Activated T-cell treated with anti-CD3 and anti-CD28 coated beads, Interleukin-2, amount 50 U/mL, for 4 hours (primary cell): ENCODE measurements around the gene NHEJ1. TPM values are rescaled to one million over a fixed set of nuclear protein-coding genes. Genes with fewer than 3 reads are reported as not detected.
"Not testable (repeated sequence)": the region's sequence is repeated elsewhere in the genome, so short reads cannot be mapped to it uniquely, and the experiment has no call there.

Experiments used
- ATAC-seq, 2 donors: fragments of 200-7000 bp; cut with Tn5 transposase; one replicate each; pipeline ENCODE4 v1.10.0; 2021
- DNase-seq: peaks from one replicate; pipeline ENCODE4 v3.0.0-alpha.2; 2020
- H3K27me3 Mint-ChIP-seq: one replicate; pipeline ENCODE4 v1.8.0; 2021; ENCODE audit warnings: low read depth, mixed read lengths
- H3K36me3 Mint-ChIP-seq: one replicate; pipeline ENCODE4 v1.8.0; 2022; ENCODE audit warnings: mixed read lengths; ENCODE audit not compliant: insufficient read depth
- H3K4me1 Mint-ChIP-seq: one replicate; pipeline ENCODE4 v1.8.0; 2021; ENCODE audit warnings: low read depth, mixed read lengths
- H3K4me3 Mint-ChIP-seq: one replicate; pipeline ENCODE4 v1.8.0; 2021; ENCODE audit warnings: mild to moderate bottlenecking, moderate library complexity, mixed read lengths
- H3K9me3 Mint-ChIP-seq: one replicate; pipeline ENCODE4 v1.8.0; 2021; ENCODE audit warnings: mixed read lengths
- total RNA-seq, 3 donors: library from RNA; stranded (reverse); gene quantifications; one replicate each; pipeline ENCODE4 v1.2.1, GENCODE V29; 2021

NHEJ1 gene, protein sequence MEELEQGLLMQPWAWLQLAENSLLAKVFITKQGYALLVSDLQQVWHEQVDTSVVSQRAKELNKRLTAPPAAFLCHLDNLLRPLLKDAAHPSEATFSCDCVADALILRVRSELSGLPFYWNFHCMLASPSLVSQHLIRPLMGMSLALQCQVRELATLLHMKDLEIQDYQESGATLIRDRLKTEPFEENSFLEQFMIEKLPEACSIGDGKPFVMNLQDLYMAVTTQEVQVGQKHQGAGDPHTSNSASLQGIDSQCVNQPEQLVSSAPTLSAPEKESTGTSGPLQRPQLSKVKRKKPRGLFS
- 10 to 100 TPM; 26.5 to 33.3 (median 30.1) TPM for total RNA-seq

DNA sequence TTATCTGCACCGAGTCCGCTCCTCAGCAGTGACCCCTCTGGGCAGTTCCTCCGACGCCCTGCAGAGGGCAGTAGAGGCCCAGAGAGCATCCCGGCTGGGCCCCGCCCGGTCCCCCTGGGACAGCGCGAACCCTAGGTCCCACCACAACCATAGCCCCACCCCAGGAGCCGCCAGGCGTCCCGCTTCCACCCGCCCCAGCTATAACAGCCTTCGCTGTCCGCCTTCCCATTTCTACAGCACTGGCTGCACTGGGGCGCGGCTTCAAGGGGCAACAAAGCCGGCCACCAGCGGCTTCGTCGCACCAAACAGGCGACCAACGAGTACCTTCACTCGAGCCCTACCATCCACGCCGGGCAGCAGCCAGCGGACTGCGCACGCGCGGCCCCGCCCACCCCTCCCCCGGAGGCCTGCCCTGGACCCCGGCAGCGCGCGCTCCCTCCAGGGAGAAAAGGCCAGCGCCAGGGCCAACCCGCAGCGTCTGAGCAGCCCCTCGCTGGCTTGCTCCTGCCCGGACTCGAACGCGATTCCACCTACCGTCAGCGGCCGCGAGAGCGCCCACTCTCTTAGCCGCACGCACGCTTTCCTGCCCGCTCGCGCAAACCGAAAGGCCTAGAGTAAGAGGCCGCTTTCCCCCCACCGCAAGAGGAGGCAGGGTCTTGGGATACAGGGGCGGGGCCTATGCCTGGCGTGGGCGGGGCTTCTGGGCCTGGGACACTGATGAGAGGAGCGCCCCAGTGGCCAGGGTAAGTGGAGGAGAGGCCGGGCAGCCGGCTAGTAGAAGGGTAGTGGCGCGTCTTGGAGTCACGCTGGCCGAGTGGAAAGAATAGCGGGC lies at the start of gene NHEJ1:
NHEJ1 (minus strand) TSS at position 630 of the 832 bp plus-strand sequence. CDS start 2,453 bp downstream, outside the sequence.
- Mint-ChIP-seq H3K27me3 (no peaks in the 10 kb centered on the region), H3K36me3 (peaks cover 18% of the 10 kb centered on the region), H3K9me3 (no peaks in the 10 kb centered on the region), H3K4me1 (peaks cover 18% of the 10 kb centered on the region), H3K4me3 (peak within 1 kb of the TSS; percentile 87)
- ATAC-seq (peak; percentile 88 to 89), DNase-seq (peak; percentile 94)

DNA sequence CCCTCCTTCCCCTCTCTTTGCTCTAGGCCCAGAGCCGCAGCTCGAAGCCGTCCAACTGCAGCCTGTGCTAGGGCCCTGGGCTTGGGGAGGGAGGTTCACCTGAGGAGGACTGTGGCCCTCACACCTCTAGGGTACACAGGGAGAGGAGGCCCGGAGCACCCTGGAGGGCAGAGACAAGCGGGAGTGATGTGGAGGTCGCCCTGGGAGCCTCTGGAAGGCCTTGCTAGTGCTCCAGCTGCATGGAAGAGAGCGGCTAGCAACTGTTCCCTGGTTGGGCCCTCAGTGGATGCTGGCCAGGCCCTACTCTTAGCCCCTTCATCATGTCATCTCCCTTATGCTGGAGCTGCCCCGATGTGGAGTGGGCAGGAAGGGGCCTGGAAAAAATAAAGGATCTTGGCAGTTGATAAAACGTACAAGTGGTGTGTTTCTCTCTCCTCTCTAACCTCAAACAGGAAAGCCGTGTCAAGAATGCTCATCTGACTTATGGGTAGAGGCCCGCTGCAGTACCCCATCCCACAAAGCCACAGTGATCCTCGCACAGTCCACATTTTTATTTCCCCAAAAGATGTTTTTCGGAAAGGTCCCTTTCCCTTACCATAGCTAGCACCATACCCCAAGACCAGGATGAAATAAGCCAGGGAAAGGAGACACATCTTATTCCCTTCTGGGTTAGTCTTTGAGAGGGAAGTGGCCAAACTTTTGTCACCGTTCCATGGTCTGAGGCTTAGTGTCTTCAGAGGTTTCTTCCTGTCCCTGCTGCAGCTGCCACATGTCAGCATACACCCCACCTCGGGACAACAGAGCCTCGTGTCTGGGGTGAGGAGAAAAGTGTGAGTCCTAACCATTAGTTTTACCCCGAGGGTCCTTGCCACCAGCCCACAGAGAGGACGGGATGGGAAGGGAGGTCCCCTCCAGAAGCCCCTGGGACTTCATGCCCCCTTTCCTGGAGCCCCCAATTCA lies 48.9 kb upstream of the NHEJ1 start:
- peaks cover 13% of the 10 kb centered on the region for H3K36me3 Mint-ChIP-seq
- H3K4me1 Mint-ChIP-seq = peaks cover 32% of the 10 kb centered on the region
- no peak for DNase-seq
- ATAC-seq = no peak
- no peak overlapping the region for H3K4me3 Mint-ChIP-seq
- H3K27me3 Mint-ChIP-seq = no peaks in the 10 kb centered on the region
- H3K9me3 Mint-ChIP-seq = no peaks in the 10 kb centered on the region

DNA sequence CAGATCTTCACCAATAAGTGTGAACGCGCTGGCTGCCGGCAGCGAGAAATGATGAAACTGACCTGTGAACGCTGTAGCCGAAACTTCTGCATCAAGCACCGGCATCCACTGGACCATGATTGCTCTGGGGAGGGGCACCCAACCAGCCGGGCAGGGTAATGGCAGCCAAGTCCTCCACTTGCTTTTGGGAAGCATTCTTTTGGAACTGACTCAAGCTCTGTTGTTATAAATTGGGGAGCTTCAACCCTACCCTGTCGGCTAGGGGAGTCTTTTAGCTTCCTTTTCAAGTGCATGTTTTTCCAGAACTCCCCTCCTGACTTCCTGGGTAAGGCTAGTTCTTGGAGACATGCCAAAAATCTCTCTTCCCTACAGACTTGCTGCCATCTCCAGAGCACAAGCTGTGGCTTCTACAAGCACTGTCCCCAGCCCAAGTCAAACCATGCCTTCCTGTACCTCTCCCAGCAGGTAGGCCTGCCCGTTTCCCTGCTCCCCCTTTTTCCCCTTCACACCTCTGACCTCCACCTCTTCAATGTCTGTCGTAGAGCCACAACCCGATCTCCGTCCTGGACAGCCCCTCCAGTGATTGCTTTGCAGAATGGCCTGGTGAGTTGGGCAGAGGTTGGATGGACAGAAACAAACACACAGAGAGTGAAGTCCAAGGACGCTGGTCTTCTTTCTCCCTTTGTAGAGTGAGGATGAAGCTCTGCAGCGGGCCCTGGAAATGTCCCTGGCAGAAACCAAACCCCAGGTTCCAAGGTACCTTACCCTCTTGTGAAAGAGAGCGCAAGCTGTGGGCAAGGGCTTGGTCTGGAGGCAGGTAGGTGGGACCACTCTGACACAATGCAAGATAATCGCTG lies 47.5 kb upstream of the NHEJ1 start:
- Mint-ChIP-seq H3K4me1 (peaks cover 32% of the 10 kb centered on the region), H3K36me3 (peaks cover 7% of the 10 kb centered on the region), H3K9me3 (no peaks in the 10 kb centered on the region), H3K4me3 (peak overlapping the region; percentile 84), H3K27me3 (no peaks in the 10 kb centered on the region)
- ATAC-seq (no peak), DNase-seq (no peak)

DNA sequence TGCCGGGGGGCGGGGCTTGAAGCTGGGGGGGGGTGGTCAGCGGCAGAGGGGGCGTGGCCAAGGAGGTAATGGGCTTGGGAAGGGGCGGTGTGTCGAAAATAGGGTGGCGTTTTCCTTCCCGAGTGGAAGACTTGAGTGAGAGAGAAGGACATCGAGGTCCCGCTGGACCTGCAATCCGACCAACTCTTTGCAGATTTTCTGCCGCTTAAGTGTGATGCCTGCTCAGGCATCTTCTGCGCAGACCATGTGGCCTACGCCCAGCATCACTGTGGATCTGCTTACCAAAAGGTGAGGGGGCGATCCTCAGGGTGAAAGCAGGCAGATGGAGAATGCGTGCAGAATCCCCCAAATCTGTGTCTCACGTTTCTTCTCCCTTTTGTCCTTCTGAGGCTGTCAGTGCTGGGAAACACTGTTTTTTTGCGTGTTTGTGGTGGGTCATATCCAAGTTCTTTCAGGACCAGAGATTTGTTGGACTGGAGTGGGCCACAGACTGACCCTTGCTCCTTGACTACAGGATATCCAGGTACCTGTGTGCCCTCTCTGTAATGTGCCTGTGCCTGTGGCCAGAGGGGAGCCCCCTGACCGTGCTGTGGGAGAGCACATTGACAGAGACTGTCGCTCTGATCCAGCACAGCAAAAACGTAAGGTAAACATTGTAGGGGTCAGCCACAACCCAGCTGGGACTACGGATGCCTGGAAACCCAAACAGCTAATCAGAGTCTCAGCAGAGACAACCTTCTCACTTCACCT lies 46.7 kb upstream of the NHEJ1 start:
- peak overlapping the region; percentile 84 for H3K4me3 Mint-ChIP-seq
- peaks cover 32% of the 10 kb centered on the region for H3K4me1 Mint-ChIP-seq
- H3K9me3 Mint-ChIP-seq = no peaks in the 10 kb centered on the region
- DNase-seq = no peak
- peaks cover 7% of the 10 kb centered on the region for H3K36me3 Mint-ChIP-seq
- no peaks in the 10 kb centered on the region for H3K27me3 Mint-ChIP-seq
- ATAC-seq = peak in 1 of 2 donors; percentile 1

DNA sequence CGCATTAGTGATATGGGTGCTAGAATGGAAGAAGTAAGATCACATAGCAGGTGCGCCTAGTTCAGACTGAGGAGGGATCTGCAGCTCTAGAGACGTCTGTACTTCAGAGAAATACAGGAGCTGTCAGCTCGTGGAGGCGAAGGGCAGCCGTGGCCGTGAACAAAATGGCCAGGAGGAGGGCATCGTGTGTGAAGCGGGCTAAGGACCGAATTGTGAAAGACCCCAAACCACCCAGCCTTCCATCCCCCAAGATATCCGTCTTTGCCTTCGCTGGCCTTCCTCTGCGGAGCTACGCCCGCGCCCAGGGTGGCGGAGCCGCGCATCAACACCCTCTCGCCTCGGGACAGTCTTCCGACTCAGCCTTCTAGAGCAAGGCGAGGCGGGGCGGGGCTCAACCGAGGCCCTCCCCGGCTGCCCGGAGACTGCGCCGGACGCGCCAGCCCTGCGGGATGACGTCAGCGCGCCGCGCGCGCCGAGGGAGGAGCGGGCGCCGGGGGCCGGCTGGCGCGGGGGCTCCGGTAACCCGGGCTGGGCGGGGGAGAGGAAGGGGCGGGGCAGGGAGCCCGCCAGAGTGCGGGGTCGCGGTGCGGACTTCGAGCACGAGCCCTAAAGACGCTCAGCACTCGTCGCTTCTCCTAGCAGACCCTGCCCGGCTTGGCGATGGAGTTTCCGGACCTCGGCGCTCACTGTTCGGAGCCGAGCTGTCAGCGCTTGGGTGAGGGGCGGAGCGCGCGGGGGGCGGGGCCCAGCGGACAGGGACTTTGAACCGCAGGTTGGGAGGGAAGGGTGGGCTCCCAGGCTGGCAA lies 45.9 kb upstream of the NHEJ1 start, which contains the start of gene ZFAND2B:
ZFAND2B (plus strand) TSS at position 455 of the 806 bp plus-strand sequence; CDS start at position 661, 206 bp downstream.
- peak; percentile 94 for DNase-seq
- H3K27me3 Mint-ChIP-seq = no peaks in the 10 kb centered on the region
- no peaks in the 10 kb centered on the region for H3K9me3 Mint-ChIP-seq
- ATAC-seq = peak; percentile 97 to 98
- peak within 1 kb of the TSS; percentile 84 for H3K4me3 Mint-ChIP-seq
- peaks cover 4% of the 10 kb centered on the region for H3K36me3 Mint-ChIP-seq
- H3K4me1 Mint-ChIP-seq = peaks cover 32% of the 10 kb centered on the region

DNA sequence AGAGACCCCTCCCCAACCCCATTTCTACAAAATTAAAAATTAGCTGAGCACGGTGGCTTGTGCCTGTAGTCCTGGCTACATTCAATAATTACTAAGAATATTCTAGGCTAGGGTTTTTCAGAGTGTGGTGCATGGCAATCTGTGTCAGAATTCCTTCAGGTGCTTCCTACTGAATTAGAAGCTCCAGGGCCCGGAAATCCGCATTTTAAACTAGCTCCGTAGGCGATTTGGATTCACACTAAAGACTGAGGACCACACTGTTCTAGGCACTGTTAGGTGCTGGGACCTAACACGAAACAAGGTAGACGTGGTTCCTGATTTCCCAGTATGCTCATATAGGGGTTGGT lies 45.3 kb upstream of the NHEJ1 start:
- Mint-ChIP-seq H3K9me3 (no peaks in the 10 kb centered on the region), H3K4me1 (peaks cover 26% of the 10 kb centered on the region), H3K27me3 (no peaks in the 10 kb centered on the region), H3K4me3 (peak overlapping the region; percentile 84), H3K36me3 (peaks cover 3% of the 10 kb centered on the region)
- ATAC-seq (no peak), DNase-seq (no peak)

DNA sequence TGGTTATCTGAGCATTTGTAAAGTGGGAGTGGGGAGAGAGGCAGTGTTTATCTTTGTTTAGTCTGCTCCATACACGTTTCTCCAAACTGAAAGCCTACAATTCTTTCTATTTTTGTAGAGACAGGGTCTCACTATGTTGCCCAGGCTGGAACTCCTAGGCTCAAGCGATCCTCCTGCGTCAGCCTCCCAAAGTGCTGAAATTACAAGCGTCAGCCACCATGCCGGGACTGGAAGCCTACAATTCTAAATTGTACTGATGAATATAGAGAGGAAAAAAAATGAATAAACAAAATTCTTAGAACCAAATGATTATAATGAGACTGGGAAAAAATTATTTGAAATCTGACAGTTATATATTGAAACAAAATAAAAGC lies 44.5 kb upstream of the NHEJ1 start:
- DNase-seq = no peak
- Mint-ChIP-seq H3K9me3 (no peaks in the 10 kb centered on the region), H3K27me3 (no peaks in the 10 kb centered on the region), H3K4me3 (peak overlapping the region; percentile 29), H3K36me3 (peaks cover 3% of the 10 kb centered on the region), H3K4me1 (peaks cover 30% of the 10 kb centered on the region)
- ATAC-seq = no peak

DNA sequence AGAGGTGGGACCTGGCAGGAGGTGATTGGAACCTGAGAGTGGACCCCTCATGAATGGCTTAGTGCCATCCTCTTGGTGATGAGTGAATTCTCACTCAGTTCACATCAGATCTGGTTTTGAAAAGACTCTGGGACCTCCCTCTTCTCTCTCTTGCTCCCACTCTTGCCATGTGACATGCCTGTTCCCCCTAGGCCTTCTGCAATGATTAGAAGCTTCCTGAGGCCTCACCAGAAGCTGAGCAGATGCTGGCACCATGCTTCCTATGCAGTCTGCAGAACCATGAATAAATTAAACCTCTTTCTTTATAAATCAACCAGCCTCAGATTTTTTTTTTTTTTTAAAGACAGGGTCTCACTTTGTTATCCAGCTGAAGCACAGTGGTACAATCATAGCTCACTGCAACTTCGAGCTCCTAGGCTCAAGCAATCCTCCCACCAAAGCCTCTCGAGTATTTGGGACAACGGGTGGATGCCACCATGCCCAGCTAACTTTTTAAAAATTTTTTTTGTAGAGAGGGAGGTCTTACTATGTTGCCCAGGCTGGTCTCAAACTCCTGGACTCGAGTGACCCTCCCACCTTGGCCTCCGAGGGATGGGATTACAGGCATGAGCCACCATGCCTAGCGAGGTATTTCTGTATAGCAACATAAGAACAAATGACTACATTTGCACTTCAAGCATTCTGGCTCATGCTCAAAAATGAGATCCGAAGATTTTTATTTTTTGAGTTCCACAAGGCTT lies 44.0 kb upstream of the NHEJ1 start:
- no peak for DNase-seq
- H3K4me1 Mint-ChIP-seq = peaks cover 30% of the 10 kb centered on the region
- H3K9me3 Mint-ChIP-seq = no peaks in the 10 kb centered on the region
- no peaks in the 10 kb centered on the region for H3K27me3 Mint-ChIP-seq
- H3K36me3 Mint-ChIP-seq = peaks cover 3% of the 10 kb centered on the region
- H3K4me3 Mint-ChIP-seq = no peak overlapping the region
- no peak for ATAC-seq

DNA sequence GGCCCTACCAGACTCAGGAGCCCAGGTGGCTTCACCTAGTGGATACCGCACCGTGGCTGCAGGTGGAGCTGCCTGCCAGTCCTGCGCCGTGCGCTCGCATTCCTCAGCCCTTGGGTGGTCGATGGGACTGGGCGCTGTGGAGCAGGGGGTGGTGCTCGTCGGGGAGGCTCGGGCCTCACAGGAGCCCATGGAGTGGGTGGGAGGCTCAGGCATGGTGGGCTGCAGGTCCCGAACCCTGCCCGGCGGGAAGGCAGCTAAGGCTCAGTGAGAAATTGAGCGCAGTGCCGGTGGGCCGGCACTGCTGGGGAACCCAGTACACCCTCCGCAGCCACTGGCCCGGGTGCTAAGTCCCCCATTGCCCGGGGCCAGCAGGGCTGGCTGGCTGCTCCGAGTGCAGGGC lies 40.7 kb upstream of the NHEJ1 start:
- not testable (repeated sequence) for H3K4me3 Mint-ChIP-seq, H3K9me3 Mint-ChIP-seq, DNase-seq, ATAC-seq, H3K36me3 Mint-ChIP-seq, H3K27me3 Mint-ChIP-seq
- H3K4me1 Mint-ChIP-seq = peaks cover 15% of the 10 kb centered on the region

DNA sequence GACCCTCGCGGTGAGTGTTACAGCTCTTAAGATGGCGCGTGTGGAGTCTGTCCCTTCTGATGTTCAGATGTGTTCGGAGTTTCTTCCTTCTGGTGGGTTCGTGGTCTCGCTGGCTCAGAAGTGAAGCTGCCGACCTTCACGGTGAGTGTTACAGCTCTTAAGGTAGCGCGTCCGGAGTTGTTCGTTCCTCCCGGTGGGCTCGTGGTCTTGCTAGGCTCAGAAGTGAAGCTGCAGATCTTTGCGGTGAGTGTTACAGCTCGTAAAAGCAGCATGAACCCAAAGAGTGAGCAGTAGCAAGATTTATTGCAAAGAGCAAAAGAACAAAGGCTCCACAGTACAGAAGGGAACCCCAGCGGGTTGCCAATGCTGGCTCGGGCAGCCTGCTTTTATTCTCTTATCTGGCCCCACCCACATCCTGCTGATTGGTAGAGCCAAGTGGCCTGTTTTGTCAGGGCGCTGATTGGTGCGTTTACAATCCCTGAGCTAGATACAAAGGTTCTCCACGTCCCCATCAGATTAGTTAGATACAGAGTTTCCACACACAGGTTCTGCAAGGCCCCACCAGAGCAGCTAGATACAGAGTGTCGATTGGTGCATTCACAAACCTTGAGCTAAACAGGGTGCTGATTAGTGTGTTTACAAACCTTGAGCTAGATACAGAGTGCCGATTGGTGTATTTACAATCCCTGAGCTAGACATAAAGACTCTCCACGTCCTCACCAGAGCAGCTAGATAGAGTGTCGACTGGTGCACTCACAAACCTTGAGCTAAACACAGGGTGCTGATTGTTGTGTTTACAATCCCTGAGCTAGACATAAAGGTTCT lies 40.1 kb upstream of the NHEJ1 start:
- peak in 1 of 2 donors; percentile 18 for ATAC-seq
- Mint-ChIP-seq H3K4me1 (peaks cover 12% of the 10 kb centered on the region), H3K4me3 (peak overlapping the region; percentile 73)
- H3K27me3 Mint-ChIP-seq, DNase-seq, H3K36me3 Mint-ChIP-seq, H3K9me3 Mint-ChIP-seq: not testable (repeated sequence)

DNA sequence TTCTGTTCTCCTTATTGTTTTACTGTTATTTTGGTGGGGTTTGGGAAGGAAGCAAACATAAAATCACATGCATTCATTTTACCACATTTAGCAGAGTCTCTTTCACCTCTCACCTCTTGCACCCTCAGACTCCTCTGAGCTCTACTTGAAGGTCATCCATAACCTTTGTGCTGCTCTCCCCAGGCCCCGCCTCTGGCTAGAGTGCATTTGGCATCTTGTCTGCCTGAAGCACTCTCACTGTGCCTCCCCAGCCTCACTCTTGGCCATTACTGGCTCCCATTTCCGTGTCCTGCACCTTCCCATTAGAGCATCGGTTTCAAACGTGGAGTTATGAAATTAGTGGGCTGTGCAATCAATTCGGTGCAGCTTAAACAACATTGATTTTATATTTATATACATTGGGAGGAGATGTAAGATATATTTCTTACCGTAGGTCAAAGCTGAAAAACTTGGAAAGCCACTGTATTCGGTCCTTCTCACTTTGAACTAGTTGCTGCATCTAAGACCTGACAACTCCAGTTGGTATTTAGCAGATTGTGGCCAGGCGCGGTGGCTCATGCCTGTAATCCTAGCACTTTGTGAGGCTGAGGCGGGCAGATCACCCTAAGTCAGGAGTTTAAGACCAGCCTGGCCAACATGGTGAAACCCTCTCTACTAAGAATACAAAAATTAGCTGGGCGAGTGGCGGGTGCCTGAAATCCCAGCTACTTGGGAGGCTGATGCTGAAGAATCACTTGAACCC lies 39.0 kb upstream of the NHEJ1 start:
- no peak for DNase-seq
- Mint-ChIP-seq H3K4me3 (no peak overlapping the region), H3K9me3 (no peaks in the 10 kb centered on the region), H3K27me3 (no peaks in the 10 kb centered on the region), H3K4me1 (peaks cover 12% of the 10 kb centered on the region), H3K36me3 (no peaks in the 10 kb centered on the region)
- no peak for ATAC-seq
